ENCODE measurements around the gene TEN1. TPM values are rescaled to one million over a fixed set of nuclear protein-coding genes. Genes with fewer than 3 reads are reported as not detected.
A peak's percentile ranks its signal among the peaks of the same experiment; 100 is the strongest.

The TEN1 gene
- total and polyA plus RNA-seq, 4 experiments from 2014 or later: 10.2 to 20.2 (median 14.6) TPM

DNA sequence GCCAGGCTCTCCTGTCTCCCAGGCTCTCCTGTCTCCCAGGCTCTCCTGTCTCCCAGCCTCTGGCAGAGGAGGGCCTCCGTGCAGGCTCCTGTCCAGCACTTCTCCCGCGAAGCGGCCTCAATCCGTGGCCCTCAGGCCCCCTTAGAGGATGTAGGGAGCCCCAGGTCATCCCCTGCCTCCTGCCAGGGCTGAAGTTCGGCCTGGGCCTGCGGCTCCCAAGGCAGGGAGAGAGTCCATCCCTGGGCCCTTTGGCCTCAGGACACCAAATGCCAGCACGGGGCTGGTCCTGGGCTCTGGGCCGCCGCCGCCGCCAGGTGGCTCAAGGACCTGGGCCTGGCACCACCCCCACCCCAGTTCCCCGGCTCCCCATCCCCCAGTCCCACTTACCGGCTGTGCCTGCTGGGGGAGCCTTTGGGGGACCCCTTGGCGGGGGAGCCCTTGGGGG lies 47.7 kb downstream of the TEN1 start:
- Histone ChIP-seq H3K27ac (ENCODE audit: low read depth, low read length) (no peak overlapping the region), H3K9me3 (ENCODE audit: control insufficient read depth in 1 of 2, low read length in 2 of 2) (no peaks in the 10 kb centered on the region), H3K4me3 (ENCODE audit: low read length in 2 of 2) (no peak overlapping the region), H3K36me3 (ENCODE audit: insufficient read depth, low read length) (no peaks in the 10 kb centered on the region), H3K4me1 (ENCODE audit: insufficient read depth, low read length) (peaks cover 12% of the 10 kb centered on the region), H3K27me3 (ENCODE audit: insufficient read depth, low read length) (no peaks in the 10 kb centered on the region)
- Mint-ChIP-seq H3K4me1 (peaks cover 7 to 14% (median 9%) of the 10 kb centered on the region in 4 donors), H3K27ac (no peak overlapping the region), H3K27me3 (no peaks in the 10 kb centered on the region), H3K9me3 (no peaks in the 10 kb centered on the region), H3K4me3 (no peak overlapping the region), H3K36me3 (no peaks in the 10 kb centered on the region)
- ChIA-PET CTCF (ENCODE audit: partially characterized antibody) (interaction anchor here (1.2 to 1.3 kb wide), 2 partner anchors 13 kb away, joined by 4 to 5 read pairs; no protein-coding TSS in a partner anchor), POLR2A (ENCODE audit: partially characterized antibody) (no interaction called here)
- intact Hi-C loops (cut with micrococcal nuclease): no loop called here
- DNase-seq: no peak

DNA sequence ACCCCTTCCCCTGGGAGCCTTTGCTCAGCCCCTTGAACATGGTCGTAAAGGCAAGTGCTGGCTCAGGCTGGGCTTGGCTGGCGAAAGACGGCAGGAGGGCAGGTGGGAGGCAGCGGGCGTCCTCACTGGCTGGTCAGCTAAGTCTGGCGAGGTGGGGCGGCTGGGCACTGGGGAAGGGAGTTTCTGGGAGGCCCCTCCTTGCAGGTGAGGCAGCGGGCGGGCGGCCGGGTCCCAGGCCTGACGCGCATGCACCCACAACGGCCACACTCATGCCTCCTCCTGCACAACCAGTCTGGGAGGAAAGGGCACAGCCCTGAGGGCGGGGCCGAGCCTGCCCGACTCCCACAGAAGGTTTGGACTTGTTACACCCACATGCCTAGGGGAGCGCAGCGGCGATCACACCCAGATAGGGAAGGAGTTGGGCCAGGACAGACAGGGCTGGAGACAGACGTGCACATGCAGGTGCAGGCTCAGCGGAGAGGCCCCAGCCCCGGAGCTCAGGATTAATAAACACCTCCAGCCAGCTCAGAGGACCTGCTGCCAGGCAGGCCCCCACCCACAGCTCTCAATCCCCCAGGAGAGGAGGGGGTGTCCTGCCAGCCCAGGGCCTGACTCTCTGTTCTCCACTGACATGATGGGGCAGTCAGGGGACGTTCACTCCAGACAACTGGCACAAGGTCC lies 48.3 kb downstream of the TEN1 start, which contains the start of gene EVPL:
Gene EVPL (minus strand): TSS at position 148 of the 681 bp plus-strand sequence. CDS start 108 bp downstream, at position 40.
- intact Hi-C loops (cut with micrococcal nuclease): no loop called here
- no peaks in the 10 kb centered on the region for H3K36me3 Mint-ChIP-seq
- ChIA-PET POLR2A (ENCODE audit: partially characterized antibody) (no interaction called here), CTCF (ENCODE audit: partially characterized antibody) (interaction anchor here (1.2 kb wide), 1 partner anchor 13 kb away, joined by 4 read pairs; no protein-coding TSS in a partner anchor)
- no peak within 1 kb of the TSS for H3K4me3 Mint-ChIP-seq
- peaks cover 7 to 14% (median 9%) of the 10 kb centered on the region in 4 donors for H3K4me1 Mint-ChIP-seq
- no peak within 1 kb of the TSS for H3K27ac Mint-ChIP-seq
- no peak for DNase-seq
- Histone ChIP-seq H3K27ac (ENCODE audit: low read depth, low read length) (no peak within 1 kb of the TSS), H3K4me1 (ENCODE audit: insufficient read depth, low read length) (peaks cover 12% of the 10 kb centered on the region), H3K4me3 (ENCODE audit: low read length in 2 of 2) (no peak within 1 kb of the TSS), H3K27me3 (ENCODE audit: insufficient read depth, low read length) (no peaks in the 10 kb centered on the region), H3K9me3 (ENCODE audit: control insufficient read depth in 1 of 2, low read length in 2 of 2) (no peaks in the 10 kb centered on the region), H3K36me3 (ENCODE audit: insufficient read depth, low read length) (no peaks in the 10 kb centered on the region)
- no peaks in the 10 kb centered on the region for H3K9me3 Mint-ChIP-seq
- no peaks in the 10 kb centered on the region for H3K27me3 Mint-ChIP-seq

DNA sequence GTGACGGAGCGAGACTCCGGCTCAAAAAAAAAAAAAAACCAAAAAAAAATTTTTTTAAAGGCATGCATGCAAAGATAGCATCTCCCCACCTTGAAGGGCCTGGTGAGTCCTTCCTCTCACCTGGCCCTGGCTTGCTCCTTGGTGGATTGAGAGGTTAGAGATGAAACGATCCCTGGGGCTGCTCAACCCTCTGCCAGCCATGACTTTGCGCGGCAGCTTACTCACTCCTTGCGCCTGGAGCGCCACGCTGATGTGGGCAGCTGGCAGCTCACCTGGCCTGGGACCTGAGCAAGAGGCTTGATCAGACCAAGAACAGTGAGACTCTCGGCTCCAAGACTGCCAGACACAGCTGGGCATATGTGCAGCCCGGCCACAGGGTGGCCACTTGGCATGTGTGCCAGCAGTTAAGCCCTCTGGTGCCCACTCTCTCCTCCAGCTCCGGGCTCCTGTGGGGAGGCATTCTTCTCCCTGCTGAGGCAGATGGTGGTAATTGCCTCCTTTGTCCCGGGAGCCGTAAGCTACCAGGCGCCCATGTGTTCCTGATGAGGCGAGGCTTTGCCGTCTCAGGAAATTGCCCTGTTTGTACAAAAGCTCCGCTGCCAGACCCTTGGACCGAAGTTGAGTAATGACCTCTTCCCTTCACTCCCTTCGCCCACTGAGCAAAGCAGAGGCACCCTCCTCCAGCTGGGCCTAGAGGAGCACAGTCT lies 53.2 kb downstream of the TEN1 start:
- Mint-ChIP-seq H3K4me3 (no peak overlapping the region), H3K27ac (peak overlapping the region in 1 of 7 donors; percentile 46), H3K36me3 (peaks cover 0 to 1% of the 10 kb centered on the region in 2 donors), H3K9me3 (no peaks in the 10 kb centered on the region), H3K27me3 (no peaks in the 10 kb centered on the region), H3K4me1 (peaks cover 7 to 14% (median 12%) of the 10 kb centered on the region in 4 donors)
- no peak overlapping the region for H3K27ac ChIP-seq (ENCODE audit: low read depth, low read length)
- DNase-seq: no peak
- no peaks in the 10 kb centered on the region for H3K27me3 ChIP-seq (ENCODE audit: insufficient read depth, low read length)
- POLR2A ChIA-PET (ENCODE audit: partially characterized antibody): interaction anchor here (0.5 to 1.0 kb wide), 3 partner anchors 32 to 290 kb away, joined by 3 read pairs; partner anchors contain the start of gene UNK
- intact Hi-C loops (cut with micrococcal nuclease): no loop called here
- no peaks in the 10 kb centered on the region for H3K9me3 ChIP-seq (ENCODE audit: control insufficient read depth in 1 of 2, low read length in 2 of 2)
- H3K4me3 ChIP-seq (ENCODE audit: low read length in 2 of 2): no peak overlapping the region
- peaks cover 12% of the 10 kb centered on the region for H3K4me1 ChIP-seq (ENCODE audit: insufficient read depth, low read length)
- CTCF ChIA-PET (ENCODE audit: partially characterized antibody): interaction anchor here (0.7 to 0.8 kb wide), 2 partner anchors 18 to 34 kb away, joined by 3 to 4 read pairs; no protein-coding TSS in a partner anchor
- H3K36me3 ChIP-seq (ENCODE audit: insufficient read depth, low read length): no peaks in the 10 kb centered on the region

DNA sequence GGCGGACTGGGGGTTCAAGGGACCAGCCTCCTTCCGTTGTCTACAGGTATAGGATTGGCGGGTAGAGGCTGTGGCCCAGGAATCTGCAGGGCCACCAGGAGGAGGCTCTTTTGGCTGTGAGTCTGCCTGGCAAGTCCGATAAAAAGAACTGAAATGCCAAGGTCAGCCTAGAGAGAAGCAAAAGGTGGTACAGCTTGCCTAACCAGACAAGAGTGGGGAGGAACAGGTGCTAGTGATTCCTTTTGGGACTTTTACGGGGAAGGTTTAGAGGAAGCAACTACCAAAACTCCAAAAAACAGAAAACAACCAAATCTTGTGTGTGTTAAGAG lies 53.7 kb downstream of the TEN1 start:
- intact Hi-C loops (cut with micrococcal nuclease): no loop called here
- Histone ChIP-seq H3K4me3 (ENCODE audit: low read length in 2 of 2) (no peak overlapping the region), H3K27ac (ENCODE audit: low read depth, low read length) (no peak overlapping the region), H3K27me3 (ENCODE audit: insufficient read depth, low read length) (no peaks in the 10 kb centered on the region), H3K4me1 (ENCODE audit: insufficient read depth, low read length) (peaks cover 12% of the 10 kb centered on the region), H3K36me3 (ENCODE audit: insufficient read depth, low read length) (no peaks in the 10 kb centered on the region), H3K9me3 (ENCODE audit: control insufficient read depth in 1 of 2, low read length in 2 of 2) (no peaks in the 10 kb centered on the region)
- H3K27me3 Mint-ChIP-seq: no peaks in the 10 kb centered on the region
- H3K9me3 Mint-ChIP-seq: no peaks in the 10 kb centered on the region
- peaks cover 0 to 6% of the 10 kb centered on the region in 2 donors for H3K36me3 Mint-ChIP-seq
- ChIA-PET POLR2A (ENCODE audit: partially characterized antibody) (interaction anchor here (0.5 to 1.0 kb wide), 3 partner anchors 31 to 248 kb away, joined by 3 read pairs; partner anchors contain the start of genes SRP68 and UNK), CTCF (ENCODE audit: partially characterized antibody) (no interaction called here)
- no peak for DNase-seq
- no peak overlapping the region for H3K4me3 Mint-ChIP-seq
- H3K27ac Mint-ChIP-seq: peak overlapping the region in 1 of 7 donors; percentile 46
- peaks cover 7 to 14% (median 12%) of the 10 kb centered on the region in 4 donors for H3K4me1 Mint-ChIP-seq

DNA sequence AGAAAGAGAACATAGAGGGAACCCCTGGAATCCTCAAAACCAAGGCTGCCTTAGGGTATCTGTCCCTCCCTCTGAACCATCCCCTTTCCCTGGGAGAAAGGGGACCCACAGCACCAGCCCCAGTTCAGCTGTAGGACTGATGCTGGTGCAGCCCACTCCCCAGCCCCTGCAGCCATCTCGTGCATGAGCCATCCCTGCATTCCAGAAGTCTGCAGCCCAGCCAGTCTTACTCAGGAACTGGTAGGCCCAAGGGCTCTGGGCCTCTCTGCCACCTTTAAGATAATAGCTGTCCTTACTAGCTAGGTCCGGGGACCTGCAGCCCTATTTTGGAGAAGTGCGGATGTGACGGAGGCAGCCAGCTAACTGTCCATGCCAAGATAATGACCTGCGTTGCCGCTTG lies 54.1 kb downstream of the TEN1 start:
- CTCF ChIA-PET (ENCODE audit: partially characterized antibody): interaction anchor here (1.2 to 1.3 kb wide), 2 partner anchors 19 to 375 kb away, joined by 3 to 4 read pairs; no protein-coding TSS in a partner anchor

DNA sequence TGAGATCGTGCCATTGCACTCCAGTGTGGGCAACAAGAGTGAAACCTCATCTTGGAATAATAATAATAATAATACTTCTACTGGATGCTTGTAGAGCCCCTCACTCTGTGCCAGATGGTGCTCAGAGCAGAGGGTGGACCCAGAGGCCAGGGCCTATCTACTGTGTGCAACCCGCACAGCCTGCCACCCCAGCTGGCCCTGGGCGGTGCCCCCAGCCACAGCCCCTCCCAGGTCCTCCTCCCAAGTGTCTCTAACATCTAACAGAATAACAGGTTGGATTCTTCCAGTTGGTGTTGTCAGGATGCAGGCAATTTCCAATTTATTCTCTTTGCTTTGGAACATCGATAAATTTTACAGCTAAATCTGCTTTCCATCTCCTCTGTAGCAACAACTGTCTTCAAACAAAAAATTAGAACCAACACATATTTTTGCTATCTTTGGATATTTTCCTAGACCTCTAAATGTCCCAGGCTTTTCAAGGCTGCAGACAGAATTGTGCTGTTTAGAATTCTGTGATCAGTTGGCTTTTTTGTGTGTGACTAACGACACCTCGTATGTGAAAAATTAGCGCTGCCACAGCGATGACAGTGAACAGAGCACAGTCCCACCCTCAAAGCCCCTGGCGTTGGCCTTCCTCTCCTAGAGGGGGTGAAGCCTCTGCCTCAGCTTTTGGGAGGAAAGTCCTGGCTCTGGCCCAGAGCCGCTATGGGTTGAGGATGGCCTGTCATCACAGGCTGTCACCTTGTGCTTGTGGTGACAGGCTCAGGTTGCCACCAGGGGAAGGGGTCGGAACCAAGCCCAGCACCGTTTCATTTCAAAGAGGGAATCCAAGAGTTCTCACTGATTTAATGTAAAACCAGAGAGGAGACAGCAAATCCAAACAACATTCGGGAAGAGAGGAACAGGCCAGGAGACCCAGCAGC lies 55.6 kb downstream of the TEN1 start:
- Histone ChIP-seq H3K9me3 (ENCODE audit: control insufficient read depth in 1 of 2, low read length in 2 of 2) (no peaks in the 10 kb centered on the region), H3K4me3 (ENCODE audit: low read length in 2 of 2) (no peak overlapping the region), H3K36me3 (ENCODE audit: insufficient read depth, low read length) (peaks cover 14% of the 10 kb centered on the region), H3K4me1 (ENCODE audit: insufficient read depth, low read length) (peaks cover 5% of the 10 kb centered on the region), H3K27ac (ENCODE audit: low read depth, low read length) (no peak overlapping the region), H3K27me3 (ENCODE audit: insufficient read depth, low read length) (no peaks in the 10 kb centered on the region)
- Mint-ChIP-seq H3K9me3 (no peaks in the 10 kb centered on the region), H3K27me3 (no peaks in the 10 kb centered on the region), H3K4me3 (no peak overlapping the region), H3K36me3 (peaks cover 17 to 24% of the 10 kb centered on the region in 2 donors), H3K4me1 (peaks cover 3 to 8% (median 5%) of the 10 kb centered on the region in 4 donors), H3K27ac (peak overlapping the region in 1 of 7 donors; percentile 59)
- POLR2A ChIA-PET (ENCODE audit: partially characterized antibody): interaction anchor here (0.6 kb wide), 1 partner anchor 20 kb away, joined by 3 read pairs; no protein-coding TSS in a partner anchor
- intact Hi-C loops (cut with micrococcal nuclease): no loop called here
- DNase-seq: no peak
- CTCF ChIA-PET (ENCODE audit: partially characterized antibody): interaction anchor here (1.2 to 1.3 kb wide), 2 partner anchors 20 to 374 kb away, joined by 3 to 4 read pairs; no protein-coding TSS in a partner anchor

More for the DNA sequence above, 54.1 kb downstream of the TEN1 start:
- POLR2A ChIA-PET (ENCODE audit: partially characterized antibody): interaction anchor here (0.5 to 1.0 kb wide), 3 partner anchors 31 to 248 kb away, joined by 3 read pairs; partner anchors contain the start of genes SRP68 and UNK
- no peaks in the 10 kb centered on the region for H3K27me3 Mint-ChIP-seq
- intact Hi-C loops (cut with micrococcal nuclease): no loop called here
- Histone ChIP-seq H3K36me3 (ENCODE audit: insufficient read depth, low read length) (no peaks in the 10 kb centered on the region), H3K4me3 (ENCODE audit: low read length in 2 of 2) (no peak overlapping the region), H3K27ac (ENCODE audit: low read depth, low read length) (no peak overlapping the region), H3K9me3 (ENCODE audit: control insufficient read depth in 1 of 2, low read length in 2 of 2) (no peaks in the 10 kb centered on the region), H3K4me1 (ENCODE audit: insufficient read depth, low read length) (peaks cover 12% of the 10 kb centered on the region), H3K27me3 (ENCODE audit: insufficient read depth, low read length) (no peaks in the 10 kb centered on the region)
- H3K36me3 Mint-ChIP-seq: peaks cover 1 to 8% of the 10 kb centered on the region in 2 donors
- no peaks in the 10 kb centered on the region for H3K9me3 Mint-ChIP-seq
- peaks cover 7 to 14% (median 12%) of the 10 kb centered on the region in 4 donors for H3K4me1 Mint-ChIP-seq
- H3K4me3 Mint-ChIP-seq: no peak overlapping the region
- DNase-seq: no peak
- peak overlapping the region in 1 of 7 donors; percentile 59 for H3K27ac Mint-ChIP-seq
